ENCODE results near the gene GNG8. TPM values are rescaled to one million over a fixed set of nuclear protein-coding genes. Genes with fewer than 3 reads are reported as not detected.

GNG8 gene
- total and polyA plus RNA-seq, 9 of the 15 experiments (the other 6 are each of a cell fraction or from before 2014, with no cell fraction given) = 1.3 TPM; not detected in 8

DNA sequence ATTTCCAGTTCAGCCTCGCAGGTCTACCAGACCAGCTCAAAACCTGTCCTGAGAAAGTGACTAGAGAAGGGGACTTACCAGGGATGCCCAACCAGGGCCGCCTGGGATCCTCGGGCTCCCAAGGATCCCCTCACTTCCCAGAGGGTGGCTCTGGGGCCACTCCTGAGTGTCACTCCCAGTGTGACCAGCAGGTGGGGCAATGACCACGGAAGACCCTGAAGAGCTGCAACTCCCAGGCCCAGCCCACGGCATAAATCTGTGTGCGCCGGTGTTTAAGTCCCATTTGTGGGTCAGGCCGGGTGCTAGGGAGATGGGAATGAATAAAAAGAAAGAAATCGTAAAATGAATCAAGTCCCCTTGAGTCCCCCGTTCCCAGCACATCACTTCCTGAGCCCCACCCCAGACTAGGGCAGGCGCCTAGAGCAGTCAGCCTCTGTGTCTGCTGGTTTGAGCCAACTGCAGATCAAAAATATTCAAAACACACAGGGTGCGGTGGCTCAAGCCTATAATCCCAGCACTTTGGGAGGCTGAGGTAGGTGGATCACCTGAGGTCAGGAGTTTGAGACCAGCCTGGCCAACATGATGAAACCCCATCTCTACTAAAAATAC is 21.8 kb downstream of the GNG8 start (continued):
- TF ChIP-seq HOMEZ (CRISPR knock-in tag; IDR thresholded peaks at IDR 0.05) (no peak), ZBTB8A (IDR thresholded peaks at IDR 0.05; ENCODE audit: partially characterized antibody) (no peak), MTA1 (IDR thresholded peaks at IDR 0.05; ENCODE audit: borderline replicate concordance) (no peak), L3MBTL2 (IDR thresholded peaks at IDR 0.05) (no peak)
- TF ChIP-seq, protein P1, sequence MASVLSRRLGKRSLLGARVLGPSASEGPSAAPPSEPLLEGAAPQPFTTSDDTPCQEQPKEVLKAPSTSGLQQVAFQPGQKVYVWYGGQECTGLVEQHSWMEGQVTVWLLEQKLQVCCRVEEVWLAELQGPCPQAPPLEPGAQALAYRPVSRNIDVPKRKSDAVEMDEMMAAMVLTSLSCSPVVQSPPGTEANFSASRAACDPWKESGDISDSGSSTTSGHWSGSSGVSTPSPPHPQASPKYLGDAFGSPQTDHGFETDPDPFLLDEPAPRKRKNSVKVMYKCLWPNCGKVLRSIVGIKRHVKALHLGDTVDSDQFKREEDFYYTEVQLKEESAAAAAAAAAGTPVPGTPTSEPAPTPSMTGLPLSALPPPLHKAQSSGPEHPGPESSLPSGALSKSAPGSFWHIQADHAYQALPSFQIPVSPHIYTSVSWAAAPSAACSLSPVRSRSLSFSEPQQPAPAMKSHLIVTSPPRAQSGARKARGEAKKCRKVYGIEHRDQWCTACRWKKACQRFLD (CRISPR knock-in tag; IDR thresholded peaks at IDR 0.05) = no peak
- TF ChIP-seq, protein P2, sequence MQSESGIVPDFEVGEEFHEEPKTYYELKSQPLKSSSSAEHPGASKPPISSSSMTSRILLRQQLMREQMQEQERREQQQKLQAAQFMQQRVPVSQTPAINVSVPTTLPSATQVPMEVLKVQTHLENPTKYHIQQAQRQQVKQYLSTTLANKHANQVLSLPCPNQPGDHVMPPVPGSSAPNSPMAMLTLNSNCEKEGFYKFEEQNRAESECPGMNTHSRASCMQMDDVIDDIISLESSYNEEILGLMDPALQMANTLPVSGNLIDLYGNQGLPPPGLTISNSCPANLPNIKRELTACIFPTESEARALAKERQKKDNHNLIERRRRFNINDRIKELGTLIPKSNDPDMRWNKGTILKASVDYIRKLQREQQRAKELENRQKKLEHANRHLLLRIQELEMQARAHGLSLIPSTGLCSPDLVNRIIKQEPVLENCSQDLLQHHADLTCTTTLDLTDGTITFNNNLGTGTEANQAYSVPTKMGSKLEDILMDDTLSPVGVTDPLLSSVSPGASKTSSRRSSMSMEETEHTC (IDR thresholded peaks at IDR 0.05) = no peak
- TF ChIP-seq, protein P3, sequence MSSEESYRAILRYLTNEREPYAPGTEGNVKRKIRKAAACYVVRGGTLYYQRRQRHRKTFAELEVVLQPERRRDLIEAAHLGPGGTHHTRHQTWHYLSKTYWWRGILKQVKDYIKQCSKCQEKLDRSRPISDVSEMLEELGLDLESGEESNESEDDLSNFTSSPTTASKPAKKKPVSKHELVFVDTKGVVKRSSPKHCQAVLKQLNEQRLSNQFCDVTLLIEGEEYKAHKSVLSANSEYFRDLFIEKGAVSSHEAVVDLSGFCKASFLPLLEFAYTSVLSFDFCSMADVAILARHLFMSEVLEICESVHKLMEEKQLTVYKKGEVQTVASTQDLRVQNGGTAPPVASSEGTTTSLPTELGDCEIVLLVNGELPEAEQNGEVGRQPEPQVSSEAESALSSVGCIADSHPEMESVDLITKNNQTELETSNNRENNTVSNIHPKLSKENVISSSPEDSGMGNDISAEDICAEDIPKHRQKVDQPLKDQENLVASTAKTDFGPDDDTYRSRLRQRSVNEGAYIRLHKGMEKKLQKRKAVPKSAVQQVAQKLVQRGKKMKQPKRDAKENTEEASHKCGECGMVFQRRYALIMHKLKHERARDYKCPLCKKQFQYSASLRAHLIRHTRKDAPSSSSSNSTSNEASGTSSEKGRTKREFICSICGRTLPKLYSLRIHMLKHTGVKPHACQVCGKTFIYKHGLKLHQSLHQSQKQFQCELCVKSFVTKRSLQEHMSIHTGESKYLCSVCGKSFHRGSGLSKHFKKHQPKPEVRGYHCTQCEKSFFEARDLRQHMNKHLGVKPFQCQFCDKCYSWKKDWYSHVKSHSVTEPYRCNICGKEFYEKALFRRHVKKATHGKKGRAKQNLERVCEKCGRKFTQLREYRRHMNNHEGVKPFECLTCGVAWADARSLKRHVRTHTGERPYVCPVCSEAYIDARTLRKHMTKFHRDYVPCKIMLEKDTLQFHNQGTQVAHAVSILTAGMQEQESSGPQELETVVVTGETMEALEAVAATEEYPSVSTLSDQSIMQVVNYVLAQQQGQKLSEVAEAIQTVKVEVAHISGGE (CRISPR knock-in tag; IDR thresholded peaks at IDR 0.05) = no peak

Measured in K562 (cell line).